Panc1 (cell line): ENCODE measurements around the gene CACNA2D3. TPM values are rescaled to one million over a fixed set of nuclear protein-coding genes. Genes with fewer than 3 reads are reported as not detected.

Experiments used
- ATAC-seq: fragments of 200-7000 bp; cut with Tn5 transposase; 2 replicates; pipeline ENCODE4 v1.9.1; 2020; ENCODE audit warnings: mild to moderate bottlenecking, moderate library complexity
- BruUV-seq: library from RNA; stranded (reverse); fragments of 400-500 nt; replicated peaks from 2 replicates; lab custom pipeline; 2021; lab: Mats Ljungman, UMichigan
- CTCF ChIA-PET: fragments of 300-600 bp; sonication (Branson Sonifier 250); formaldehyde crosslinking; loops from one replicate; lab custom pipeline; 2022; ENCODE audit warnings: antibody characterized with exemption; lab: Charles Lee
- POLR2A ChIA-PET: fragments of 300-600 bp; sonication (Branson Sonifier 250); formaldehyde crosslinking; loops from one replicate; lab custom pipeline; 2022; ENCODE audit warnings: antibody characterized with exemption; lab: Charles Lee
- DNase-seq: peaks from one replicate; pipeline ENCODE4 v3.0.0-alpha.2; 2010; ENCODE audit warnings: low read depth, low spot score
- H3K27ac ChIP-seq: 2 replicates; pipeline ENCODE4 v1.5.1; 2011; ENCODE audit warnings: mild to moderate bottlenecking, low read length, inconsistent platforms
- H3K27me3 ChIP-seq: fragments of 200-500 bp; sonication (Bioruptor generic); 2 replicates; pipeline ENCODE4 v1.6.0; 2014; ENCODE audit warnings: low read length, inconsistent platforms; ENCODE audit not compliant: control insufficient read depth, insufficient read depth
- H3K36me3 ChIP-seq: fragments of 200-500 bp; sonication (Bioruptor generic); 2 replicates; pipeline ENCODE4 v1.5.1; 2014; ENCODE audit warnings: inconsistent platforms, mild to moderate bottlenecking, low read length, moderate library complexity; ENCODE audit not compliant: control insufficient read depth, insufficient read depth
- H3K4me1 ChIP-seq: 2 replicates; pipeline ENCODE4 v1.5.1; 2011; ENCODE audit warnings: inconsistent platforms, mild to moderate bottlenecking, low read length, moderate library complexity; ENCODE audit not compliant: control insufficient read depth, insufficient read depth
- H3K4me3 ChIP-seq, 2 experiments: 2 replicates each; pipeline ENCODE4 v1.5.1; 2011 to 2012; ENCODE audit warnings: low read depth in 2 of 2, low read length in 2 of 2, mild to moderate bottlenecking in 2 of 2, inconsistent platforms in 1 of 2, moderate library complexity in 1 of 2
- H3K9me3 ChIP-seq: fragments of 200-500 bp; sonication (Bioruptor generic); 2 replicates; pipeline ENCODE4 v1.5.1; 2014; ENCODE audit warnings: low read depth, mild to moderate bottlenecking, inconsistent platforms, low read length, moderate library complexity; ENCODE audit not compliant: control insufficient read depth, insufficient read depth
- POLR2AphosphoS5 ChIP-seq: IDR thresholded peaks from 2 replicates; pipeline ENCODE4 v1.6.1; 2012; ENCODE audit warnings: mild to moderate bottlenecking, low read depth, low read length, moderate library complexity
- SIN3A ChIP-seq: IDR thresholded peaks from 2 replicates; pipeline ENCODE4 v1.6.1; 2012; ENCODE audit warnings: low read depth, mild to moderate bottlenecking, low read length, moderate library complexity, borderline replicate concordance; ENCODE audit not compliant: insufficient read depth
- TCF7L2 ChIP-seq: IDR thresholded peaks from 2 replicates; pipeline ENCODE4 v1.6.1; 2011; ENCODE audit warnings: mild to moderate bottlenecking, low read depth, low read length, inconsistent platforms
- in situ Hi-C: cut with HindIII; loops from 2 replicates; pipeline ENCODE4 v1.10.0; 2016; ENCODE audit warnings: low sequenced_read_pairs, low pct_unique_long_range_greater_than_20kb
- intact Hi-C: fragments of 100-400 bp; cut with micrococcal nuclease; formaldehyde crosslinking; loops from one replicate; pipeline ENCODE4 v1.10.0; 2022; ENCODE audit not compliant: unreplicated experiment
- total RNA-seq: library from RNA; stranded (reverse); gene quantifications from one replicate; pipeline ENCODE4 v1.2.1, GENCODE V29; 2021; ENCODE audit not compliant: unreplicated experiment
- TF ChIP-seq, protein P1 (sequence below), 2 experiments: IDR thresholded peaks; 2 replicates each; pipeline ENCODE4 v1.6.1; 2011 to 2012; ENCODE audit warnings: low read depth in 2 of 2, control low read depth in 1 of 2, low read length in 1 of 2, mild to moderate bottlenecking in 1 of 2, moderate library complexity in 1 of 2; ENCODE audit not compliant: insufficient read depth in 1 of 2
- TF ChIP-seq, protein P2 (sequence below): fragments of 450-650 bp; IDR thresholded peaks from 2 replicates; pipeline ENCODE4 v1.5.1; 2017; ENCODE audit warnings: mild to moderate bottlenecking

The CACNA2D3 gene
- total RNA-seq, 1 experiment from 2014 or later, result 0.41 TPM

DNA sequence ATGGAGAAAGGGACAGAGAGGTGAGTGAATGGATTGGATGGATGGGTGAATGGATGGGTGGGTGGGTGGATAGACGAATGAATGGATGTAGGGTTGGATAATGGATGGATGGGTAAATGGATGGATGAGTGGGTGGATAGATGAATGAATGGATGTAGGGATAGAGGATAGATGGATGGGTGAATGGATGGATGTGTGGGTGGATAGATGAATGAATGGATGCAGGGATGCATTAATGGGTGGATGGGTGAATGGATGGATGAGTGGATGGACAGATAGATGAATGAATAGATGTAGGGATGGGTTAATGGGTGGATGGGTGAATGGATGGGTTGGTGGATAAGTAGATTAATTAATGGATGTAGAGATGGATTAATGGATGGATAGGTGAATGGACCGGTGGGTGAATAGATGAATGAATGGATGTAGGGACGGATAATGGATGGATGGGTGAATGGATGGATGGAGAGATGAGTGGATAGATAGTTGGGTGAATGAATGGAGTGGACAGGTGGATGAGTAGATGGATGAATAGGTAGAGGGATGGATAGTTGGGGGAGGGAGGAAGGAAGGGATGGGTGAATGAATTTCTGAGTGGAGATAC, 28.6 kb downstream of the CACNA2D3 start:
- TF ChIP-seq, protein P1, sequence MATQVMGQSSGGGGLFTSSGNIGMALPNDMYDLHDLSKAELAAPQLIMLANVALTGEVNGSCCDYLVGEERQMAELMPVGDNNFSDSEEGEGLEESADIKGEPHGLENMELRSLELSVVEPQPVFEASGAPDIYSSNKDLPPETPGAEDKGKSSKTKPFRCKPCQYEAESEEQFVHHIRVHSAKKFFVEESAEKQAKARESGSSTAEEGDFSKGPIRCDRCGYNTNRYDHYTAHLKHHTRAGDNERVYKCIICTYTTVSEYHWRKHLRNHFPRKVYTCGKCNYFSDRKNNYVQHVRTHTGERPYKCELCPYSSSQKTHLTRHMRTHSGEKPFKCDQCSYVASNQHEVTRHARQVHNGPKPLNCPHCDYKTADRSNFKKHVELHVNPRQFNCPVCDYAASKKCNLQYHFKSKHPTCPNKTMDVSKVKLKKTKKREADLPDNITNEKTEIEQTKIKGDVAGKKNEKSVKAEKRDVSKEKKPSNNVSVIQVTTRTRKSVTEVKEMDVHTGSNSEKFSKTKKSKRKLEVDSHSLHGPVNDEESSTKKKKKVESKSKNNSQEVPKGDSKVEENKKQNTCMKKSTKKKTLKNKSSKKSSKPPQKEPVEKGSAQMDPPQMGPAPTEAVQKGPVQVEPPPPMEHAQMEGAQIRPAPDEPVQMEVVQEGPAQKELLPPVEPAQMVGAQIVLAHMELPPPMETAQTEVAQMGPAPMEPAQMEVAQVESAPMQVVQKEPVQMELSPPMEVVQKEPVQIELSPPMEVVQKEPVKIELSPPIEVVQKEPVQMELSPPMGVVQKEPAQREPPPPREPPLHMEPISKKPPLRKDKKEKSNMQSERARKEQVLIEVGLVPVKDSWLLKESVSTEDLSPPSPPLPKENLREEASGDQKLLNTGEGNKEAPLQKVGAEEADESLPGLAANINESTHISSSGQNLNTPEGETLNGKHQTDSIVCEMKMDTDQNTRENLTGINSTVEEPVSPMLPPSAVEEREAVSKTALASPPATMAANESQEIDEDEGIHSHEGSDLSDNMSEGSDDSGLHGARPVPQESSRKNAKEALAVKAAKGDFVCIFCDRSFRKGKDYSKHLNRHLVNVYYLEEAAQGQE (IDR thresholded peaks at IDR 0.05; ENCODE audit: insufficient read depth in 1 of 2, low read depth in 2 of 2, low read length in 1 of 2), result no peak
- TF ChIP-seq POLR2AphosphoS5 (no peak), SIN3A (no peak), TCF7L2 (no peak)
- TF ChIP-seq, protein P2, sequence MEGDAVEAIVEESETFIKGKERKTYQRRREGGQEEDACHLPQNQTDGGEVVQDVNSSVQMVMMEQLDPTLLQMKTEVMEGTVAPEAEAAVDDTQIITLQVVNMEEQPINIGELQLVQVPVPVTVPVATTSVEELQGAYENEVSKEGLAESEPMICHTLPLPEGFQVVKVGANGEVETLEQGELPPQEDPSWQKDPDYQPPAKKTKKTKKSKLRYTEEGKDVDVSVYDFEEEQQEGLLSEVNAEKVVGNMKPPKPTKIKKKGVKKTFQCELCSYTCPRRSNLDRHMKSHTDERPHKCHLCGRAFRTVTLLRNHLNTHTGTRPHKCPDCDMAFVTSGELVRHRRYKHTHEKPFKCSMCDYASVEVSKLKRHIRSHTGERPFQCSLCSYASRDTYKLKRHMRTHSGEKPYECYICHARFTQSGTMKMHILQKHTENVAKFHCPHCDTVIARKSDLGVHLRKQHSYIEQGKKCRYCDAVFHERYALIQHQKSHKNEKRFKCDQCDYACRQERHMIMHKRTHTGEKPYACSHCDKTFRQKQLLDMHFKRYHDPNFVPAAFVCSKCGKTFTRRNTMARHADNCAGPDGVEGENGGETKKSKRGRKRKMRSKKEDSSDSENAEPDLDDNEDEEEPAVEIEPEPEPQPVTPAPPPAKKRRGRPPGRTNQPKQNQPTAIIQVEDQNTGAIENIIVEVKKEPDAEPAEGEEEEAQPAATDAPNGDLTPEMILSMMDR, result no peak
- in situ Hi-C loops, result no loop called here
- intact Hi-C loops, result no loop called here
- no TSS peak for BruUV-seq
- no peak for DNase-seq
- H3K36me3 ChIP-seq, result no peaks in the 10 kb centered on the region
- H3K27me3 ChIP-seq, result no peaks in the 10 kb centered on the region
- ATAC-seq, result no peak
- H3K4me1 ChIP-seq, result no peaks in the 10 kb centered on the region
- H3K4me3 ChIP-seq, result no peak overlapping the region
- ChIA-PET CTCF (no interaction called here), POLR2A (no interaction called here)
- no peak overlapping the region for H3K27ac ChIP-seq
- no peaks in the 10 kb centered on the region for H3K9me3 ChIP-seq

DNA sequence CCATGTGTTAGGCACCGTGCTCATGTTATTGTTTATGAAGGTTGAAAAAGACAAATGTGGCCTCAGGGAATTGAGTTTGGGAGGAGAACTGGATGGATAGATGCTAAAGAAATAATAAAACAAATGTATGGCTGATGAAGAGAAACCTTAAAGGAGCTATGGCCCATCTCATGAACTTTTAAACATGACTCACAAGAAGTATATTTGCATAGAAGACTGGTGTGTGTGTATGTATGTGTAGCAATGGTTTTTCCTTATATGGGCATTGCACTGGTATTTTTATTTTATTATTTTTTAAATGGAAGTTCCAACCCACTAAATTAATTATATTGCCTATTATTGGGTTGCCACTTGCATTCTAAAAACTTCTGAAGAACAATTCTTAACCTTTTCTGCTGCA, 31.1 kb downstream of the CACNA2D3 start:
- no peak overlapping the region for H3K27ac ChIP-seq
- intact Hi-C loops (no loop called here), in situ Hi-C loops (no loop called here)
- BruUV-seq, result no TSS peak
- ChIA-PET POLR2A (no interaction called here), CTCF (no interaction called here)
- no peak overlapping the region for H3K4me3 ChIP-seq
- no peaks in the 10 kb centered on the region for H3K36me3 ChIP-seq
- ATAC-seq (no peak), DNase-seq (no peak)
- no peaks in the 10 kb centered on the region for H3K4me1 ChIP-seq
- H3K9me3 ChIP-seq, result no peaks in the 10 kb centered on the region
- no peaks in the 10 kb centered on the region for H3K27me3 ChIP-seq
- TF ChIP-seq SIN3A (no peak), POLR2AphosphoS5 (no peak), TCF7L2 (no peak)
- TF ChIP-seq, protein P2, result no peak
- TF ChIP-seq, protein P1 (IDR thresholded peaks at IDR 0.05; ENCODE audit: insufficient read depth in 1 of 2, low read depth in 2 of 2, low read length in 1 of 2), result no peak
